Measurements from ENCODE around the gene BDKRB1. TPM values are rescaled to one million over a fixed set of nuclear protein-coding genes. Genes with fewer than 3 reads are reported as not detected.

Gene BDKRB1
- total and polyA plus RNA-seq, 2 donors from 2014 or later, result 1.2 to 1.5 TPM

GRCh38 chr14:96217376-96217913 lies 38.6 kb upstream of the BDKRB1 start:
- Histone ChIP-seq H3K27me3 (ENCODE audit: control insufficient read depth, insufficient read depth, low read length) (no peaks in the 10 kb centered on the region), H3K9ac (ENCODE audit: low read length in 3 of 3) (no peak overlapping the region), H3K4me1 (ENCODE audit: control insufficient read depth in 2 of 3, insufficient read depth in 2 of 3, low read depth in 1 of 3, low read length in 3 of 3) (no peaks in the 10 kb centered on the region), H3K4me3 (ENCODE audit: low read length in 3 of 3) (no peak overlapping the region), H3K36me3 (ENCODE audit: control insufficient read depth in 2 of 3, insufficient read depth in 3 of 3, low read length in 3 of 3) (no peaks in the 10 kb centered on the region), H3K27ac (ENCODE audit: low read depth in 2 of 2, low read length in 2 of 2) (no peak overlapping the region), H3K9me3 (ENCODE audit: control insufficient read depth in 2 of 3, insufficient read depth in 1 of 3, low read length in 3 of 3) (no peaks in the 10 kb centered on the region)
- DNase-seq, result peak in 1 of 5 donors; percentile 55
- no peak for TF ChIP-seq CTCF (IDR thresholded peaks at IDR 0.05; ENCODE audit: borderline replicate concordance, extremely low read depth, insufficient read depth)
- no peak for FAIRE-seq
- intact Hi-C loops (cut with DNase I), result no loop called here

- peaks cover 0 to 8% (median 0%) of the 10 kb centered on the region in 3 donors for H3K4me1 ChIP-seq (ENCODE audit: control insufficient read depth in 2 of 3, insufficient read depth in 2 of 3, low read depth in 1 of 3, low read length in 3 of 3)
- no peaks in the 10 kb centered on the region for H3K27me3 ChIP-seq (ENCODE audit: control insufficient read depth, insufficient read depth, low read length)
- no peak overlapping the region for H3K4me3 ChIP-seq (ENCODE audit: low read length in 3 of 3)
- TF ChIP-seq CTCF (IDR thresholded peaks at IDR 0.05; ENCODE audit: borderline replicate concordance, extremely low read depth, insufficient read depth), result no peak
- FAIRE-seq (no peak), DNase-seq (no peak)
- H3K9me3 ChIP-seq (ENCODE audit: control insufficient read depth in 2 of 3, insufficient read depth in 1 of 3, low read length in 3 of 3), result no peaks in the 10 kb centered on the region
- no peak overlapping the region for H3K9ac ChIP-seq (ENCODE audit: low read length in 3 of 3)
- intact Hi-C loops (cut with DNase I), result no loop called here
- no peak overlapping the region for H3K27ac ChIP-seq (ENCODE audit: low read depth in 2 of 2, low read length in 2 of 2)
- no peaks in the 10 kb centered on the region for H3K36me3 ChIP-seq (ENCODE audit: control insufficient read depth in 2 of 3, insufficient read depth in 3 of 3, low read length in 3 of 3)
Observed at GRCh38 chr14:96221109-96221650, 34.8 kb upstream of the BDKRB1 start.

- no peaks in the 10 kb centered on the region for H3K36me3 ChIP-seq (ENCODE audit: control insufficient read depth in 2 of 3, insufficient read depth in 3 of 3, low read length in 3 of 3)
- no peak overlapping the region for H3K4me3 ChIP-seq (ENCODE audit: low read length in 3 of 3)
- H3K27ac ChIP-seq (ENCODE audit: low read depth in 2 of 2, low read length in 2 of 2), result no peak overlapping the region
- H3K9ac ChIP-seq (ENCODE audit: low read length in 3 of 3), result no peak overlapping the region
- H3K4me1 ChIP-seq (ENCODE audit: control insufficient read depth in 2 of 3, insufficient read depth in 2 of 3, low read depth in 1 of 3, low read length in 3 of 3), result peaks cover 0 to 8% (median 0%) of the 10 kb centered on the region in 3 donors
- DNase-seq (no peak), FAIRE-seq (no peak)
- no peak for TF ChIP-seq CTCF (IDR thresholded peaks at IDR 0.05; ENCODE audit: borderline replicate concordance, extremely low read depth, insufficient read depth)
- intact Hi-C loops (cut with DNase I), result no loop called here
- no peaks in the 10 kb centered on the region for H3K9me3 ChIP-seq (ENCODE audit: control insufficient read depth in 2 of 3, insufficient read depth in 1 of 3, low read length in 3 of 3)
- H3K27me3 ChIP-seq (ENCODE audit: control insufficient read depth, insufficient read depth, low read length), result no peaks in the 10 kb centered on the region
Observed at GRCh38 chr14:96221841-96222240, 34.2 kb upstream of the BDKRB1 start.
